CMK (cell line): Measurements from ENCODE around the gene MRPL37.

Experiments used
- DNase-seq: peaks from one replicate; pipeline ENCODE4 v3.0.0-alpha.2; 2010; ENCODE audit warnings: low read depth

MRPL37 gene

GRCh38 chr1:54240741-54241335, 40.9 kb downstream of the MRPL37 start:
- DNase-seq: no peak

GRCh38 chr1:54241364-54241763, 41.4 kb downstream of the MRPL37 start:
- DNase-seq: no peak

DNA sequence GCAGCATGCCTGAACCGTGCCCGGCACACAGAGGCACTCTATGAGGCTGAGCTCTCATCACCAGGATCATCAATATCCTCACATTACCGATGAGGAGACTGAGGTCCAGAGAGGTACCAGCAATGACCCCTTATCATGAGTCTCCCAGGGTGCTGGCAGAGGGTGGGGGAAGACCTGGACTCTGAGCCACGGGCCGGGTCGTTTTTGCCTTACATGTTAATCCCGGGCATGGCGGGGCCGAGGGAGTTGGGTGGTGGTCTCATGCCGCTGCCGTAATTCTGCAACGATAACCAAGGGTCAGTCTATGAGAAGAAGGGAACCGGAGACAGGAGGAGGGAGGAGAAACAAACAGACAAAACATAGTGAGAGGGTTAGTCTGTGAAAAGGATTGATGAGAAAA, 43.1 kb downstream of the MRPL37 start:
- DNase-seq: no peak

DNA sequence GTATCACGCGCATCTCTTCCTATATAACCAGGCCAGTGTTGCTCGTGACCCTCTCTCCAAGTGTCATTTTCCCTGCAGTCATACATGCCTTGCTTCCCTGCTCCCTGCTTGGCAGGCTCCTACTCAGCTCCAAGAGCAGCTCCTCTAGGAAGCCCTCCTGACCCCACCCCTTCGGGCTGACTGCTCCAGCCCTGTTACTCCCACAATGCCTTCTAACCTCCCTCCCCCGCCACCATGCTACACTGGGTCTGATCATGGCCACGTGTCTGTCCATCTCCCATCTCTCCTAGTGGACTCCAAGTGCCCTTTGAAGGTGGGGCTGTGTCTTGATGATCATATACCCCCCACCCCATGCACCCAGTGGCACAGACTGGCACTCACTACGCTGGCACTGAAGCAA, 44.7 kb downstream of the MRPL37 start:
- DNase-seq: no peak

- no peak for DNase-seq
These were observed 45.5 kb downstream of the MRPL37 start for GRCh38 chr1:54245501-54245900.

- no peak for DNase-seq
These were observed 46.3 kb downstream of the MRPL37 start for GRCh38 chr1:54246116-54246721.

GRCh38 chr1:54247863-54248515, 48.0 kb downstream of the MRPL37 start:
- DNase-seq: no peak

- no peak for DNase-seq
These were observed 49.0 kb downstream of the MRPL37 start for GRCh38 chr1:54248966-54249365.

DNA sequence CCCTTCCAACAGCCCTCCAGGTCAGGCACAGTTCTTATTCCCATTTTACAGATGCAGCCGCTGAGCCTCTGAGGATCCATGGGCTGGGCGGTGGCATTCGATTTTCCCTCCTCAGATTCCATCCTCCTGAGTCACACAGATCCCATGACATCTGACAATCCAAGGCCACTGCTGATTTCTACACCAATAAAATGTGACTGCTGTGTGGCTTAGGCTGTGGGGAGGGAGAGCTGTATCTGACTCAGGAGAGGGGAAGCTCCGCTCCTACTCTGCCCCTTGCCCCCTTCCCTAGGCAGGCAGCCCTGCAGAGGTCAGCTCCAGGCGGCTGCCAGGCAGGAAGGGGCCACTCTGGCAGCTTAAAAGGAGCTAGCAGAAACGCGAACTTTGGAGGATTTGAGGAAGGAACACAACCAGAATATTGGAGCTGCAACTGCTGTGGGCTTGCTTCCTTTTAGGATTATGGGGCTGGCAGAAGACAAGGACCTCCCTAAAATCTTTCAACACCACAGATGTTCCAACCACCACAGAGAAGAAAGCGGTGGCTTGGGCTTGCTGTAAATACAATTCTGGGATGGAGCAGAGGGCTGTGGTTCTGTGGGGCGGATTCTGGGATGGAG, 50.0 kb downstream of the MRPL37 start:
- no peak for DNase-seq

- DNase-seq: no peak
These were observed 50.7 kb downstream of the MRPL37 start for GRCh38 chr1:54250670-54251069.

GRCh38 chr1:54252371-54252936, 52.5 kb downstream of the MRPL37 start:
- no peak for DNase-seq

GRCh38 chr1:54253480-54253879, 53.5 kb downstream of the MRPL37 start:
- no peak for DNase-seq

- no peak for DNase-seq
These were observed 54.1 kb downstream of the MRPL37 start for GRCh38 chr1:54254055-54254454.

- DNase-seq: no peak
These were observed 55.2 kb downstream of the MRPL37 start for GRCh38 chr1:54255026-54255702.

GRCh38 chr1:54256522-54257345, 56.8 kb downstream of the MRPL37 start:
- DNase-seq: no peak

DNA sequence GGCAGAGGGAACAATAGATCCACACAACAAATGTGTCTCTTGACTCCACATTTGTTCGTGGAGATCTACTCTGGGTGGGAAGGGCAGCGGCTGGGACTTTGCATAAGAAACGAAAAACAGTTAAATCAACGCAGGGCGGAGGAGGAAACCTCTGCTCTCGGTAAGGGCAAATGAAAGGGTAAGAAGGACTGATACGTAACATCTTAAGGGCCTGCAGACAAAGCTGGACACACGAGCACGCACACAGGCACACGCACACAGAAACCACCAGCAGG, 57.3 kb downstream of the MRPL37 start:
- DNase-seq: no peak

DNA sequence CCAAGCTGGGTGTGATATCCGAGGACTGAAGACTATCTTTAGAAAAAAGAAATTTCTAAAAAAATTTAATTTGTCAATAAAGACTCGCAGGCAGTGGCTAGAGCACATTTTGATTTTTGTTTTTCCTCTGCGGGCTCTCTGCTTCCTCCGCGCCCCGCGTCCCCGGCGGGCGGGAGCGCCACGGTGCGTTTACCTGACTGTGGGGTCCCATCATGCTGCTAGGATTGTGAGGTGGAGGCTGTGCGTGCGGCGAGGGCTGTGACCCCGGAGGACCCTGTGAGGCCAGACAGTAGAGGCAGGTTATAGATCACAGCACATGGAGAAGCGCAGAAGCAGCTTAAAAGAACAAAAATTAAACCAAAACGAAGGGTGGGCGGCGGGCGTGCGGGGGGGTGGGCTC, 57.9 kb downstream of the MRPL37 start:
- DNase-seq: no peak

GRCh38 chr1:54259546-54260140, 59.7 kb downstream of the MRPL37 start:
- DNase-seq: no peak

GRCh38 chr1:54260810-54261209, 60.8 kb downstream of the MRPL37 start:
- no peak for DNase-seq

DNA sequence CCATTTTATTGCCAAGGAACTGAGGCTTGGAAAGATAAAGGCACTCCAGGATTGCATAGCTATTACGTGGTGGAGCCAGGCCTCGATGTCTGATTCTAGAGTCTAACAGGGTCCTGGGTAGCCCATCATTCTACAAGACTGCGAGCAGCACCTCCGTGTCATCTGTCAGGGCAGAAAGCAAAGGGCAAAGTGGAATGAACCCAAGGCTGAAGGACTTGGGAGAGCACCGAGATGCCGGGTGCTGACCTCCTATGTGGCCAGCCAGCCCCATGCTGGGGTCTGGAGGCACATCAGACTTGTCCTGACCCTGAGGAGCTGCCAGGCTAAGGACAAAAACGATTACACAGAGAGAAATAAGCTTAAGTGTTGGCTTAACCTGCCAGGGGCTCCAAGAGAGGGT, 62.3 kb downstream of the MRPL37 start:
- no peak for DNase-seq

DNA sequence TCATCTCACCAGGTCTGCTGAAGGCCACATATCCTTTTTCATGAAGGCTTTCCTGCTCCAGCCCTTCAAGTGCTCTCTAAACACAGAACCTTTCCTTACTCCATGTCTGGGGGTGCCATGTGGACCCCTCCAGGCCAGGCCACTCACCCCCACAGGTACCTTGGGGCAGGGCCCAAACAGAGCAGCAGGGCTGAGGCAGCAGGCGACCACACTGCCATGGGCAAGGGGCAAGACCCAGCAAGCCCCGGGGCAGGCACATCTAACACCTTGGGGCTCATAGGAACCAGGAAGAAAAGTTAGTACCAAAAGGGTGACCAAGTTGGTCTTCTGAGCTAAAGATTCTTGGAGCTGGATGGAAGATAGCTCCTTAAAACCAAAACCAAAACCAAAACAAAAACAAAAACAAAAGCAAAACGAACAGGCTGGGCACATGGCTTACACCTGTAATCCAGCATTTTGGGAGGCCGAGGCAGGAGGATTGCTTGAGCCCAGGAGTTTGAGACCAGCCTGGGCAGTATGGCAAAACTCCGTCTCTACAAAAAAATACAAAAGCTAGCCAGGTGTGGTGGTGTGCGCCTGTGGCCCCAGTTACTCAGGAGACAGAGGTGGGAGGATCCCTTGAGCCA, 63.7 kb downstream of the MRPL37 start:
- no peak for DNase-seq
